ENCODE data around the gene WWOX.

GRCh38 chr16:79156761-79157160 lies 1057.3 kb downstream of the WWOX start:
- TF ChIP-seq, protein P1, sequence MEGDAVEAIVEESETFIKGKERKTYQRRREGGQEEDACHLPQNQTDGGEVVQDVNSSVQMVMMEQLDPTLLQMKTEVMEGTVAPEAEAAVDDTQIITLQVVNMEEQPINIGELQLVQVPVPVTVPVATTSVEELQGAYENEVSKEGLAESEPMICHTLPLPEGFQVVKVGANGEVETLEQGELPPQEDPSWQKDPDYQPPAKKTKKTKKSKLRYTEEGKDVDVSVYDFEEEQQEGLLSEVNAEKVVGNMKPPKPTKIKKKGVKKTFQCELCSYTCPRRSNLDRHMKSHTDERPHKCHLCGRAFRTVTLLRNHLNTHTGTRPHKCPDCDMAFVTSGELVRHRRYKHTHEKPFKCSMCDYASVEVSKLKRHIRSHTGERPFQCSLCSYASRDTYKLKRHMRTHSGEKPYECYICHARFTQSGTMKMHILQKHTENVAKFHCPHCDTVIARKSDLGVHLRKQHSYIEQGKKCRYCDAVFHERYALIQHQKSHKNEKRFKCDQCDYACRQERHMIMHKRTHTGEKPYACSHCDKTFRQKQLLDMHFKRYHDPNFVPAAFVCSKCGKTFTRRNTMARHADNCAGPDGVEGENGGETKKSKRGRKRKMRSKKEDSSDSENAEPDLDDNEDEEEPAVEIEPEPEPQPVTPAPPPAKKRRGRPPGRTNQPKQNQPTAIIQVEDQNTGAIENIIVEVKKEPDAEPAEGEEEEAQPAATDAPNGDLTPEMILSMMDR (IDR thresholded peaks at IDR 0.05; ENCODE audit: low read length) = no peak
- no peak for TF ChIP-seq EZH2 (optimal IDR thresholded peaks at IDR 0.05; ENCODE audit: low read depth, low read length)
- no peak for TF ChIP-seq EZH2phosphoT487 (IDR thresholded peaks at IDR 0.05; ENCODE audit: low read length)

All from MM.1S (cell line).